GM18511 (cell line): ENCODE results near the gene EML1.

Source experiments
- ATAC-seq: cut with Tn5 transposase; IDR thresholded peaks from one replicate; pipeline ENCODE4 v1.9.1; 2021; ENCODE audit warnings: mild to moderate bottlenecking, moderate library complexity; ENCODE audit not compliant: unreplicated experiment

Gene EML1

DNA sequence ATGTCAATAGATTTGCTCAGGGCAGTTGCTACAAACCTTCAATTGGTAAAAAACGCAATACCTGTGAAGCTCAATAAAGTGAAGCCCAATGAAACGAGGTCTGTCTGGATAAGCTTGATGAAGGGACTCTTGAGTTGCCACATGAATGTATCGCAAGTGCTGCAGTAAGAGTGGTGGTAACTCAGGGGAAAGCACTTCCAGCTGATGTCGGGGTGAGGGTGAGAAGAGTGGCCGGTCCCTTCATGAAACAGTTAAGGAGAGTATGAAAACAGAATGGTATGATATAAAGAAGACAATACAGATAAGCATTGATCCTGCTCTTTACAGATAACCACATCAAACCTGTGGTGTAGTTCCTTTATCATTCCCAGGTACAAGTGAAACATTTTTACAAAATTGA is 188.6 kb downstream of the EML1 start:
- ATAC-seq: no peak

GRCh38 chr14:99982537-99983250 is 189.5 kb downstream of the EML1 start:
- peak; percentile 76 for ATAC-seq

- no peak for ATAC-seq
Observed at GRCh38 chr14:99983251-99984015, 190.2 kb downstream of the EML1 start.

- ATAC-seq: no peak
Observed at GRCh38 chr14:99984036-99984435, 190.8 kb downstream of the EML1 start.

DNA sequence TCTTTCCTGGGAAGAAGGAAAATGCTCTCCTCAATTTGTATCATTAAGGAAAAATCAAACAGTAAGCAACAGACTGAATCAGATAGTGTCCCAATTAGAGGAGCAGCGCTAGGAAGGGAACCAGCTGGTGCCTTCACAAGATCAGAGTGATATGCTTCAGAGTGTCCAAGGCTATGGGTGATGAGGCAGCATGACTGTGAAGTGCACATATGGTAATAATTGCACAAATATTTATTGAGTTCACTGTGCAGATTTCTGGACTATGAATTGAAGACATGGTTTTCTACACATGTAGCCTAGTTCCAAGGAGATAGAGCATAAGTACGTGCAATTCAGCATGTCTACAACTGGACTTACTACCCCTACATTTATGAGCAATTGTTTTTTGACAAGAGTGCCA is 193.2 kb downstream of the EML1 start:
- ATAC-seq: no peak

DNA sequence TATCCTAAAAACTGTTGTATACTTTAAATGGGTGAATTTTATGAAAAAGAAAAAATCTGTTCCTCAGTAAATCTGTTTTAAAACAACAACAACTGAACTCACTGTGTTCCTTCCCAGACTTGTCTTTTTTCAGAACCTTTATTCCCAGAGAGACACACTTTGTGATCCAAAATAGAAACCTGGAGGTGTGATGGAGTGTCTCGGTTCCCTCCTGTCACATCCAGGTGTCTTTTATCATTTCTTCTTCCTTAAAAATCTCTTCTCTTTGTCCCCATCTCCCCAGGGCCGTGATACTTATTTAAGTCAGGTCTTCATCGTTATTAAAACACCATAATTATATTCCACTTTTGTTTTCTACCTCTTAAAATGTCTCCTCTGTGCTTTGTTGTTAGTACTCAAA is 195.8 kb downstream of the EML1 start:
- no peak for ATAC-seq

- ATAC-seq: no peak
Observed at GRCh38 chr14:99990268-99991170, 197.3 kb downstream of the EML1 start.

GRCh38 chr14:99991331-99991730 is 198.1 kb downstream of the EML1 start:
- ATAC-seq: no peak
